IMR-90 (cell line): ENCODE results near the gene SS18L1.

Experiments
- BHLHE40 ChIP-seq: fragments of 150-350 bp; IDR thresholded peaks from 2 replicates; pipeline ENCODE4 v1.6.1; 2016; ENCODE audit warnings: mild to moderate bottlenecking, low read depth, low read length
- CEBPB ChIP-seq: IDR thresholded peaks from 2 replicates; pipeline ENCODE4 v1.6.1; 2012; ENCODE audit warnings: low read depth, low read length, improper control_type of control experiment
- MAFK ChIP-seq: IDR thresholded peaks from 2 replicates; pipeline ENCODE4 v1.6.1; 2012; ENCODE audit warnings: low read depth, low read length, improper control_type of control experiment
- MAZ ChIP-seq: IDR thresholded peaks from 2 replicates; pipeline ENCODE4 v1.6.1; 2012; ENCODE audit warnings: low read depth, mild to moderate bottlenecking, low read length, improper control_type of control experiment, moderate library complexity, borderline replicate concordance
- POLR2A ChIP-seq: IDR thresholded peaks from 2 replicates; pipeline ENCODE4 v1.6.1; 2012; ENCODE audit warnings: mild to moderate bottlenecking, low read depth, low read length
- RAD21 ChIP-seq: IDR thresholded peaks from 2 replicates; pipeline ENCODE4 v1.6.1; 2012; ENCODE audit warnings: low read length, improper control_type of control experiment
- RCOR1 ChIP-seq: IDR thresholded peaks from 2 replicates; pipeline ENCODE4 v1.6.1; 2012; ENCODE audit warnings: mild to moderate bottlenecking, low read length, improper control_type of control experiment; ENCODE audit not compliant: insufficient replicate concordance
- RFX5 ChIP-seq: IDR thresholded peaks from 2 replicates; pipeline ENCODE4 v1.8.0; 2012; ENCODE audit warnings: low read depth, mild to moderate bottlenecking, low read length, moderate library complexity
- SMC3 ChIP-seq: fragments of 150-350 bp; IDR thresholded peaks from 2 replicates; pipeline ENCODE4 v1.6.1; 2016; ENCODE audit warnings: low read depth, mild to moderate bottlenecking, antibody characterized with exemption, low read length, moderate library complexity
- TF ChIP-seq, protein P1 (sequence below): conservative IDR thresholded peaks from 2 replicates; pipeline ENCODE4 v1.5.1; 2012; ENCODE audit warnings: mild to moderate bottlenecking, low read depth, low read length, improper control_type of control experiment

DNA sequence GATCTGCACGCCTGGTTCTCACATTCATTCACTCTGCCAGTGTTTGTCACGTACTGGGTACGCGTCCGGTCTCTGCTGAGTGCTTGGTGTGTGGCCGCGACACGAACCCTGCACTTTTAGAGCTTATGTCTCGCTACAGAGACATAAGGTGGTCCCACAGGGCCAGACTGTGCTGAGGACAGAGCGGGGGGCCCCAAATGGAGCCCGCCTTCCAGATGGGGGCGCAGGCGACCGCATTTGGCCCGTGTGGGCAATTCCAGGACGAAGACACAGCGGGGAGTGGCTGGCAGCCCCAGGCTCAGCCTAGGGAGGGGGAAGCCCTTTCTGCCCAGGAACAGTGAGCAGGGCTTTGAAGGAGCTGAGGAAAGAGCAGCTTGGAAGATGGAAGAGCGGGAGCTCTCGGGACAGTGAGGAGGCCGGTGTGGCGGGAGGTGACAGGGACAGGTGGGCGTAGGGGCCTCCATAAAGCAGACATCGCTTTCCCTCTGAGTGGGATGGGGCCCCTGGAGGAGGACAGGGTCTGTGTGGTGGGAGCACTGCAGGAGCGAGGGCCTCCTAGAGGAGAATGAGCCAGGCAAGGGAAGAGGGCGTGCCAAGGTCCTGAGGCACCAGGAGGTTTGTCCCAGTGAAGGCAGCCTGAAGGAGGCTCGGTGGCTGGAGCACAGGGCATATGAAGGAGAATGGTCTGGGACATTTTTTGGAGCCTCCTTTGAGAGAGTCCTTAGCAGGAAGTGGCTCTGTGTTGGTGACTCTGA, 31.5 kb downstream of the SS18L1 start:
- no peak for TF ChIP-seq POLR2A
- TF ChIP-seq RAD21: no peak
- TF ChIP-seq, protein P1, sequence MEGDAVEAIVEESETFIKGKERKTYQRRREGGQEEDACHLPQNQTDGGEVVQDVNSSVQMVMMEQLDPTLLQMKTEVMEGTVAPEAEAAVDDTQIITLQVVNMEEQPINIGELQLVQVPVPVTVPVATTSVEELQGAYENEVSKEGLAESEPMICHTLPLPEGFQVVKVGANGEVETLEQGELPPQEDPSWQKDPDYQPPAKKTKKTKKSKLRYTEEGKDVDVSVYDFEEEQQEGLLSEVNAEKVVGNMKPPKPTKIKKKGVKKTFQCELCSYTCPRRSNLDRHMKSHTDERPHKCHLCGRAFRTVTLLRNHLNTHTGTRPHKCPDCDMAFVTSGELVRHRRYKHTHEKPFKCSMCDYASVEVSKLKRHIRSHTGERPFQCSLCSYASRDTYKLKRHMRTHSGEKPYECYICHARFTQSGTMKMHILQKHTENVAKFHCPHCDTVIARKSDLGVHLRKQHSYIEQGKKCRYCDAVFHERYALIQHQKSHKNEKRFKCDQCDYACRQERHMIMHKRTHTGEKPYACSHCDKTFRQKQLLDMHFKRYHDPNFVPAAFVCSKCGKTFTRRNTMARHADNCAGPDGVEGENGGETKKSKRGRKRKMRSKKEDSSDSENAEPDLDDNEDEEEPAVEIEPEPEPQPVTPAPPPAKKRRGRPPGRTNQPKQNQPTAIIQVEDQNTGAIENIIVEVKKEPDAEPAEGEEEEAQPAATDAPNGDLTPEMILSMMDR: no peak
- TF ChIP-seq RCOR1: no peak
- TF ChIP-seq RFX5: no peak
- no peak for TF ChIP-seq SMC3
- no peak for TF ChIP-seq MAFK
- TF ChIP-seq MAZ: no peak
- no peak for TF ChIP-seq CEBPB
- TF ChIP-seq BHLHE40: no peak
